CD8-positive, alpha-beta memory T cell (primary cell): ENCODE measurements around the gene ATP12A. TPM values are rescaled to one million over a fixed set of nuclear protein-coding genes. Genes with fewer than 3 reads are reported as not detected.

Source experiments
- CTCF ChIA-PET: fragments of 350-600 bp; sonication (Branson Sonifier 250); formaldehyde crosslinking; loops from one replicate; lab custom pipeline; 2021; ENCODE audit warnings: antibody characterized with exemption; lab: Charles Lee
- POLR2A ChIA-PET: fragments of 350-600 bp; sonication (Branson Sonifier 250); formaldehyde crosslinking; loops from one replicate; lab custom pipeline; 2021; ENCODE audit warnings: antibody characterized with exemption; lab: Charles Lee
- DNase-seq, 5 donors: peaks; one replicate each; pipeline versions ENCODE4 v3.0.0 to v3.0.0-alpha.2; 2020 to 2022; ENCODE audit warnings: mixed read lengths in 1 of 5
- H3K27ac ChIP-seq: one replicate; pipeline ENCODE4 v1.7.0; 2013; ENCODE audit warnings: low read depth, mild to moderate bottlenecking, low read length, moderate library complexity
- H3K27me3 ChIP-seq: 2 replicates; pipeline ENCODE4 v1.7.0; 2013; ENCODE audit warnings: low read length, mild to moderate bottlenecking; ENCODE audit not compliant: insufficient read depth, poor library complexity, severe bottlenecking
- H3K36me3 ChIP-seq: 2 replicates; pipeline ENCODE4 v1.7.0; 2013; ENCODE audit warnings: mild to moderate bottlenecking, low read length, moderate library complexity; ENCODE audit not compliant: insufficient read depth
- H3K4me1 ChIP-seq: 2 replicates; pipeline ENCODE4 v1.7.0; 2013; ENCODE audit warnings: mild to moderate bottlenecking, low read length, moderate library complexity; ENCODE audit not compliant: insufficient read depth
- H3K4me3 ChIP-seq: 2 replicates; pipeline ENCODE4 v1.7.0; 2013; ENCODE audit warnings: mild to moderate bottlenecking, low read length
- H3K9me3 ChIP-seq: 2 replicates; pipeline ENCODE4 v1.7.0; 2013; ENCODE audit warnings: mild to moderate bottlenecking, low read length
- H3K27ac Mint-ChIP-seq, 8 donors: one replicate each; pipeline ENCODE4 v1.8.0; 2020 to 2021; ENCODE audit warnings: mixed read lengths in 8 of 8, mild to moderate bottlenecking in 6 of 8, inconsistent platforms in 3 of 8, moderate library complexity in 3 of 8
- H3K27me3 Mint-ChIP-seq, 2 donors: one replicate each; pipeline ENCODE4 v1.8.0; 2020 to 2021; ENCODE audit warnings: mixed read lengths in 2 of 2, mild to moderate bottlenecking in 1 of 2, moderate library complexity in 1 of 2
- H3K36me3 Mint-ChIP-seq, 3 donors: one replicate each; pipeline ENCODE4 v1.8.0; 2020 to 2021; ENCODE audit warnings: mixed read lengths in 3 of 3, inconsistent platforms in 1 of 3, mild to moderate bottlenecking in 1 of 3
- H3K4me1 Mint-ChIP-seq, 3 donors: one replicate each; pipeline ENCODE4 v1.8.0; 2020 to 2021; ENCODE audit warnings: mixed read lengths in 3 of 3, inconsistent platforms in 1 of 3, mild to moderate bottlenecking in 1 of 3
- H3K4me3 Mint-ChIP-seq, 7 donors: one replicate each; pipeline ENCODE4 v1.8.0; 2020 to 2021; ENCODE audit warnings: mixed read lengths in 7 of 7, mild to moderate bottlenecking in 6 of 7, moderate library complexity in 4 of 7, inconsistent platforms in 2 of 7
- H3K9me3 Mint-ChIP-seq, 5 donors: one replicate each; pipeline ENCODE4 v1.8.0; 2020 to 2022; ENCODE audit warnings: mixed read lengths in 5 of 5, mild to moderate bottlenecking in 3 of 5, moderate library complexity in 2 of 5, inconsistent platforms in 1 of 5
- polyA plus RNA-seq: library from polyadenylated mRNA; unstranded; fragments of 300-500 nt; fragmentation: Illumina TruSeq; gene quantifications from one replicate; pipeline ENCODE4 v1.2.3, GENCODE V29; 2021
- total RNA-seq, 2 experiments: library from RNA; stranded (reverse); gene quantifications; one replicate each; pipeline ENCODE4 v1.2.3, GENCODE V29; 2021

The ATP12A gene
- total and polyA plus RNA-seq, 3 experiments from 2014 or later: 4.9 to 6.1 TPM; not detected in 1

DNA sequence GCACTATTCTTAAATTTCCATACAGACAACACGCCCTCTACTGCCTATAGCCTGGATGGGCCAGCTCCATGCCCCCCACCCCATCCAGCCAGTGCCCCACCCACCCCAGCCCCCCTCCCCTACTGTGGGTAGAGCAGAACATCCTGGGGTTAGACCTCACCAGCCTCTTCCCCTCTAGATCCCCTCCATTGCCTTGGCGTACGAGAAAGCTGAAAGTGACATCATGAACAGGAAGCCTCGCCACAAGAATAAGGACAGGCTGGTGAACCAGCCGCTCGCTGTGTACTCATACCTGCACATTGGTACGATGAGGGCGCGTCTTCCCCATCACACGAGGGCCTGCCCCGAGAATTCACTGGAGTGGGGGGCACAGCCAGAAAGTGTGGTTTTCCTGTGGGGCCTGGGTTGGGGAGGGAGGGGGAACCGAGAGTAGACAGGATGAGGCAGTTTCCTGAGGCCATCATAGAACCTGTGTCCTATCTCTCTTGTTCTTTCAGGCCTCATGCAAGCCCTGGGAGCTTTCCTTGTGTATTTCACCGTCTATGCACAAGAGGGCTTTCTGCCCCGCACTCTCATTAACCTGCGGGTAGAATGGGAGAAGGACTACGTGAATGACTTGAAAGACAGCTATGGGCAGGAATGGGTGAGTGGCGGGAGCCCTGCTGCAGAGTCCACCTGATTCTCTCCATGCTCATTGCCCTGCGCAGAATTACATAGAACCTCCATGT, 29.1 kb downstream of the ATP12A start:
- no peaks in the 10 kb centered on the region for H3K27me3 ChIP-seq
- peaks cover 13 to 21% (median 14%) of the 10 kb centered on the region in 3 donors for H3K4me1 Mint-ChIP-seq
- POLR2A ChIA-PET: interaction anchor here (1.1 kb wide), 2 partner anchors 12 to 196 kb away, joined by 3 read pairs; partner anchors contain the start of gene PARP4
- peak overlapping the region; percentile 46 to 93 (median 83) for H3K27ac Mint-ChIP-seq
- H3K4me3 Mint-ChIP-seq: peak overlapping the region in 6 of 7 donors; percentile 62 to 90 (median 76)
- no peaks in the 10 kb centered on the region for H3K36me3 ChIP-seq
- DNase-seq: peak; percentile 40 to 81 (median 75)
- peaks cover 12% of the 10 kb centered on the region for H3K4me1 ChIP-seq
- peak overlapping the region; percentile 28 for H3K4me3 ChIP-seq
- H3K36me3 Mint-ChIP-seq: no peaks in the 10 kb centered on the region
- H3K9me3 ChIP-seq: no peaks in the 10 kb centered on the region
- CTCF ChIA-PET: interaction anchor here (0.9 to 5.6 kb wide), 6 partner anchors 9 to 103 kb away, joined by 3 to 23 read pairs (median 5); no protein-coding TSS in a partner anchor
- no peaks in the 10 kb centered on the region for H3K9me3 Mint-ChIP-seq
- peaks cover 0 to 3% of the 10 kb centered on the region in 2 donors for H3K27me3 Mint-ChIP-seq
- no peak overlapping the region for H3K27ac ChIP-seq

DNA sequence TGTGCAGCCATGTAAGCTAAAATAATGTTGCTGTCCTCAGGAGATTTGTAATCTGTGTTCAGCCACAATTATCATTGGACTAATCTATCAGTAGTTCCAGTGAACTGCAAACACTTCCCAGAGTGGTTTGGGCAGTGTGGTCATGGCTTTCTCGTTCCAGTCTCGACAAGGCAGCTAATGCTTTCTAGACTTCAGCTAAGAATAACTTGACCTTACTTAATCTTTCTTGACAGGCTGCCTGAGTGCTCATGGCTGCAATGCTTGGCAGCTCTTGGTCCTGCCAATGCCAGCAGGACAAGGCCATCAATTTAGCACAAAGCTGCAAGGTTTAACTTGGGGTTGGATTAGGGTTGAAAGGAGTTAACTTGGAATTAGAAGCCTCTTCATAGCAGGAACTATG, 32.8 kb downstream of the ATP12A start:
- Mint-ChIP-seq H3K4me1 (peaks cover 13 to 21% (median 14%) of the 10 kb centered on the region in 3 donors), H3K9me3 (no peaks in the 10 kb centered on the region), H3K27me3 (peaks cover 2 to 7% of the 10 kb centered on the region in 2 donors), H3K4me3 (no peak overlapping the region), H3K27ac (peak overlapping the region in 1 of 8 donors; percentile 25), H3K36me3 (no peaks in the 10 kb centered on the region)
- peaks cover 12% of the 10 kb centered on the region for H3K4me1 ChIP-seq
- POLR2A ChIA-PET: no interaction called here
- H3K27me3 ChIP-seq: no peaks in the 10 kb centered on the region
- no peaks in the 10 kb centered on the region for H3K9me3 ChIP-seq
- no peak overlapping the region for H3K27ac ChIP-seq
- H3K36me3 ChIP-seq: no peaks in the 10 kb centered on the region
- DNase-seq: no peak
- H3K4me3 ChIP-seq: no peak overlapping the region
- CTCF ChIA-PET: no interaction called here

DNA sequence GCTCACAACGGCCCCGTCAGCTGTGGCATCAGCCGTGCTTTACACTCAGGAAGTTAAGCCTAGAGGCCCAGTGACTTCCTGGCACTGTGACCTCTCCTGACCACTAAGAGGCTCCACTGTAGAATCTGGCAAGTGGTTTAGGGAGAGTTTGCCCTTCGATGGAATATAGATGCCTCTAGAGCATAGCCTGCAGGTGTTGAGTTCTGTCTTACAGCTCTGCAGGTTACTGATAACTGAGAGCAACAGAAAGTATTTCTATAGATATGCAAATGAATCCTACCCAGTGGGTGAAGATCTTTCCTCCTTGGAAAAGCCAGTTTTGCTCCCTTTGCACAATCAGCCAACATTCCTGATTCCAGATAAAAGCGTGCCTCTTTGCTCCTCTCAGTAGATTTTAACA, 35.8 kb downstream of the ATP12A start:
- Mint-ChIP-seq H3K27me3 (peaks cover 4 to 13% of the 10 kb centered on the region in 2 donors), H3K36me3 (no peaks in the 10 kb centered on the region), H3K4me1 (no peaks in the 10 kb centered on the region), H3K4me3 (no peak overlapping the region), H3K9me3 (no peaks in the 10 kb centered on the region), H3K27ac (no peak overlapping the region)
- no peaks in the 10 kb centered on the region for H3K27me3 ChIP-seq
- ChIA-PET POLR2A (no interaction called here), CTCF (interaction anchor here (0.6 to 0.7 kb wide), 2 partner anchors 11 to 23 kb away, joined by 3 read pairs; no protein-coding TSS in a partner anchor)
- H3K4me1 ChIP-seq: no peaks in the 10 kb centered on the region
- H3K9me3 ChIP-seq: no peaks in the 10 kb centered on the region
- H3K27ac ChIP-seq: no peak overlapping the region
- no peak for DNase-seq
- no peak overlapping the region for H3K4me3 ChIP-seq
- no peaks in the 10 kb centered on the region for H3K36me3 ChIP-seq

DNA sequence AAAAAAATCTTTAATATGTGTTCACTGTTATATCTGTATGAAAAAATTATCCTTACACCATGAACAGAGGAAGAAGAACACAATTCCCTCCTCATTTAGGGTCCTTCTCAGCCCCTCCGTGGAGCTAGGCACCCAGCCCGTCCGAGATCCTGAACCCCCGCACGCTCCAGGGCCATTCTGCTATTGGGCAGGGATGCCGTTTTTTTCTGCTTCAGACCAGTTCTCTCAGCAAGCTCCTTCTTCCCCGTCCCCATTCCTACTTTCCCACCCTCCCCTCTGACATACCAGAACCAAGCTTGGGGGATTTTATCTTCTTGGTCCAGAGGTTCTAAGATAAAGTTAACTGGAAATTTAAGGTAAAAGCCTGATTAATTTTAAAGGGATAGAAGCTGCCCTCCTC, 36.2 kb downstream of the ATP12A start:
- Mint-ChIP-seq H3K27me3 (peaks cover 4 to 13% of the 10 kb centered on the region in 2 donors), H3K9me3 (no peaks in the 10 kb centered on the region), H3K36me3 (no peaks in the 10 kb centered on the region), H3K4me1 (no peaks in the 10 kb centered on the region), H3K4me3 (no peak overlapping the region), H3K27ac (no peak overlapping the region)
- Histone ChIP-seq H3K27me3 (no peaks in the 10 kb centered on the region), H3K36me3 (no peaks in the 10 kb centered on the region), H3K27ac (no peak overlapping the region), H3K9me3 (no peaks in the 10 kb centered on the region), H3K4me3 (no peak overlapping the region), H3K4me1 (no peaks in the 10 kb centered on the region)
- DNase-seq: no peak
- CTCF ChIA-PET: interaction anchor here (0.6 to 0.7 kb wide), 3 partner anchors 11 to 23 kb away, joined by 3 read pairs; no protein-coding TSS in a partner anchor
- POLR2A ChIA-PET: no interaction called here

DNA sequence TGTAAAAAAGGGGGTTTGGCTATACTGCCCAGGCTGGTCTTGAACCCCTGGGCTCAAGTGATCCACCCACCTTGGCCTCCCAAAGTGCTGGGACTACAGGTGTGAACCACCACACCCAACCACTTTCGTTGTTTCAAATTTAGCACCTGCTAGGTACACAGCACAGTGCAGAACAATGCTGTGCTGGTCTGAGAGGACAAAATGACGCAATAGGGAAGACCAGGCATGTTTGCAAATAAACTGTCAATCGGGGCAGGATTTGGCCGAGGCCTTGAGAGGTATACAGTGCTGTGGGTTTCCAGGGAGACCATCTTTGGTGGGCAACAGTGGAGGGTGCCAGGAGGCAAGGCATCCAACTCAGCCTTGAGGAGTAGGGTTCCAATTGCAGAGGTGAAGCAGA, 37.0 kb downstream of the ATP12A start:
- CTCF ChIA-PET: interaction anchor here (0.7 kb wide), 1 partner anchor 10 kb away, joined by 3 read pairs; no protein-coding TSS in a partner anchor

DNA sequence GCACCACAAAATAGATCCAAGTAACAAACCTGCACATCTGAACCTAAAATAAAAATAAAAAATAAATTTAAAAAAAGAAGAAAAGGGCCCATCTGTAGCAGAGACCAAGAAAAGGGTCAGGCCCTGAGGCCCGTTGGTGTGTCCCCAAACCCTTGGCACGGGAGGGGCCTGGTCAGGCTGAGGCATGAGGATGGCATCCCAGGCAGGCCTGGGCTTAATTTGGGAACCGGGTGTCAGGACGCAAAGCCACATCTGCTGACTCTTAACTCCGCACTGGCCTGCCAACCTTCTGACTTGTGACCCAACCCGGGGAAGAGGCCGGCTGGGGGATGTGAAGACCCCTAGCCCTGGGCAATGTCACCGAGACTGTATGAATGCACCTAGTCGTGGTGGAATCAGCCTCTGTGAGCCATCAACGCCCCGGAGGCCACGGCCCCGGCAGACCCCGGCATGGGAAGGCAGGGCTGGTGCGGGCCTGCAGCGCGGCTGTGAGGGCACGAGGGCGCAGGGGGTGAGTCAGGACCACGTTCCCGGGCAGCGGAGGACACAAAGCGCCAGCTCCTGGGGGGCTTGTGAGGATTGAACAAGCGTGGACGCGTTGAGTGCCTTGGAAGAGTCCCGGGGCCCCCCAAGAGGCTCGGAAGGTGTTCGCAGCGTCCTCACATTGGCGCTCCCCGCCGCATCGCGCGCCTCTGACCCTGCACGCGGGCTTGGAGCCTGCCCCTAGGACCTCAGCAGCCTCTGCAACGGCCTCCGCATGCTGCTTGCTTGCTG, 38.2 kb downstream of the ATP12A start:
- Mint-ChIP-seq H3K36me3 (no peaks in the 10 kb centered on the region), H3K4me1 (no peaks in the 10 kb centered on the region), H3K4me3 (no peak overlapping the region), H3K9me3 (no peaks in the 10 kb centered on the region), H3K27me3 (peaks cover 4 to 15% of the 10 kb centered on the region in 2 donors), H3K27ac (no peak overlapping the region)
- H3K4me3 ChIP-seq: no peak overlapping the region
- no peaks in the 10 kb centered on the region for H3K9me3 ChIP-seq
- ChIA-PET POLR2A (no interaction called here), CTCF (interaction anchor here (0.9 kb wide), 1 partner anchor 35 kb away, joined by 3 read pairs; no protein-coding TSS in a partner anchor)
- H3K27ac ChIP-seq: no peak overlapping the region
- no peaks in the 10 kb centered on the region for H3K4me1 ChIP-seq
- no peaks in the 10 kb centered on the region for H3K36me3 ChIP-seq
- no peaks in the 10 kb centered on the region for H3K27me3 ChIP-seq
- DNase-seq: no peak

More for the DNA sequence above, 37.0 kb downstream of the ATP12A start:
- Mint-ChIP-seq H3K27ac (no peak overlapping the region), H3K4me1 (no peaks in the 10 kb centered on the region), H3K4me3 (no peak overlapping the region), H3K9me3 (no peaks in the 10 kb centered on the region), H3K36me3 (no peaks in the 10 kb centered on the region), H3K27me3 (peaks cover 4 to 15% of the 10 kb centered on the region in 2 donors)
- H3K4me3 ChIP-seq: no peak overlapping the region
- H3K9me3 ChIP-seq: no peaks in the 10 kb centered on the region
- no peaks in the 10 kb centered on the region for H3K27me3 ChIP-seq
- H3K36me3 ChIP-seq: no peaks in the 10 kb centered on the region
- POLR2A ChIA-PET: no interaction called here
- H3K4me1 ChIP-seq: no peaks in the 10 kb centered on the region
- DNase-seq: no peak
- H3K27ac ChIP-seq: no peak overlapping the region

DNA sequence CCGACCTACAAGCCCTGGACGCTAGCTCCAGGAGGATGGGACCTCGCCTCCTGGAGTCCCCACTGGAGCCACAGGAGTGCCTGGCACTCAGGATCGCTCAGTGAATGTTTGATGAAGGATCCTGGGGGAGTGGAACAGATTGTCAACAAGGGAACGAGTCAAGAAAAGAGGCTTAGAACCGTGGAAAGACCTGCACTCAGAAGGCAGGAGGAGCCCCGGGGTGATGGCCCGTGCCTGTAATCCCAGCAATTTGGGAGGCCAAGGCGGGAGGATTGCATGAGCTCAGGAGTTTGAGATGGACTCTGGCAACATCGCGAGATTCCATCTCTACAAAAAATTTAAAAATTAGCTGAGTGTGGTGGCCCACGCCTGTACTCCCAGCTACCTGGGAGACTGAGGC, 38.9 kb downstream of the ATP12A start:
- no peaks in the 10 kb centered on the region for H3K36me3 Mint-ChIP-seq
- Histone ChIP-seq H3K27me3 (no peaks in the 10 kb centered on the region), H3K9me3 (no peaks in the 10 kb centered on the region), H3K4me3 (no peak overlapping the region), H3K27ac (no peak overlapping the region), H3K4me1 (no peaks in the 10 kb centered on the region), H3K36me3 (no peaks in the 10 kb centered on the region)
- no peak overlapping the region for H3K4me3 Mint-ChIP-seq
- DNase-seq: no peak
- no peaks in the 10 kb centered on the region for H3K4me1 Mint-ChIP-seq
- H3K9me3 Mint-ChIP-seq: no peaks in the 10 kb centered on the region
- no peak overlapping the region for H3K27ac Mint-ChIP-seq
- peaks cover 4 to 18% of the 10 kb centered on the region in 2 donors for H3K27me3 Mint-ChIP-seq
- CTCF ChIA-PET: interaction anchor here (0.9 to 1.2 kb wide), 2 partner anchors 25 to 36 kb away, joined by 3 read pairs; no protein-coding TSS in a partner anchor
- POLR2A ChIA-PET: no interaction called here
